ENCODE results near the gene GOLGA8G.
"Not testable (repeated sequence)": the region's sequence is repeated elsewhere in the genome, so short reads cannot be mapped to it uniquely, and the experiment has no call there.

GOLGA8G gene
- 0 reads per million in 2 donors for total RNA-seq

GRCh38 chr15:28532954-28533353, at the start of gene GOLGA8G:
GOLGA8G (minus strand) TSS chr15:28532971; CDS start chr15:28532909, 62 bp downstream.
- DNase-seq: not testable (repeated sequence)

GRCh38 chr15:28573351-28573750, 40.6 kb upstream of the GOLGA8G start:
- DNase-seq: not testable (repeated sequence)

GRCh38 chr15:28553268-28553667, 20.5 kb upstream of the GOLGA8G start, which contains the start of gene GOLGA6L25:
GOLGA6L25 (plus strand) TSS chr15:28553568; CDS start chr15:28553629, 61 bp downstream.
- not testable (repeated sequence) for DNase-seq

- DNase-seq: not testable (repeated sequence)
Observed at GRCh38 chr15:28515208-28515607, 17.6 kb downstream of the GOLGA8G start.

GRCh38 chr15:28514128-28514527, 18.6 kb downstream of the GOLGA8G start:
- not testable (repeated sequence) for DNase-seq

- DNase-seq: not testable (repeated sequence)
Observed at GRCh38 chr15:28508217-28508889, 24.4 kb downstream of the GOLGA8G start.

- DNase-seq: not testable (repeated sequence)
Observed at GRCh38 chr15:28481340-28481739, 51.4 kb downstream of the GOLGA8G start.
